Skeletal muscle tissue (tissue), 4 donors: ENCODE results near the gene GSG1L. TPM values are rescaled to one million over a fixed set of nuclear protein-coding genes. Genes with fewer than 3 reads are reported as not detected.

Experiments used
- H3K27ac ChIP-seq: one replicate; pipeline ENCODE4 v1.7.0; 2013; ENCODE audit warnings: mild to moderate bottlenecking, low read depth, low read length, inconsistent platforms
- H3K27me3 ChIP-seq, 3 donors: one replicate each; pipeline ENCODE4 v1.7.0; 2013; ENCODE audit warnings: low read length in 3 of 3; ENCODE audit not compliant: control insufficient read depth in 3 of 3, insufficient read depth in 3 of 3
- H3K36me3 ChIP-seq, 3 donors: one replicate each; pipeline ENCODE4 v1.7.0; 2013; ENCODE audit warnings: low read length in 3 of 3; ENCODE audit not compliant: control insufficient read depth in 3 of 3, insufficient read depth in 3 of 3
- H3K4me1 ChIP-seq, 3 donors: one replicate each; pipeline ENCODE4 v1.7.0; 2013; ENCODE audit warnings: low read length in 3 of 3, mild to moderate bottlenecking in 3 of 3; ENCODE audit not compliant: control insufficient read depth in 3 of 3, insufficient read depth in 3 of 3
- H3K4me3 ChIP-seq, 3 donors: one replicate each; pipeline ENCODE4 v1.7.0; 2013; ENCODE audit warnings: low read length in 3 of 3
- H3K9ac ChIP-seq, 3 donors: one replicate each; pipeline ENCODE4 v1.7.0; 2013; ENCODE audit warnings: low read length in 3 of 3, mild to moderate bottlenecking in 3 of 3, moderate library complexity in 2 of 3, low read depth in 1 of 3
- H3K9me3 ChIP-seq, 3 donors: one replicate each; pipeline ENCODE4 v1.7.0; 2013; ENCODE audit warnings: low read length in 3 of 3; ENCODE audit not compliant: control insufficient read depth in 3 of 3
- total RNA-seq: library from RNA; depleted of rRNA; stranded (reverse); fragments of >200 nt; gene quantifications from one replicate; pipeline ENCODE4 v1.2.3, GENCODE V29; 2014
- donor health status: Osteomylitis.

The GSG1L gene
- total RNA-seq, 1 donor from 2014 or later = 2.1 TPM

- Histone ChIP-seq H3K27ac (no peak overlapping the region), H3K27me3 (peaks cover 0 to 3% (median 3%) of the 10 kb centered on the region in 3 donors)
These were observed 237.2 kb downstream of the GSG1L start for GRCh38 chr16:27826081-27826892.

GRCh38 chr16:27824786-27825185 lies 238.7 kb downstream of the GSG1L start:
- H3K27me3 ChIP-seq = peaks cover 0 to 4% (median 3%) of the 10 kb centered on the region in 3 donors
- H3K27ac ChIP-seq = no peak overlapping the region
- no peaks in the 10 kb centered on the region for H3K4me1 ChIP-seq
- peaks cover 0 to 3% (median under 1%) of the 10 kb centered on the region in 3 donors for H3K9me3 ChIP-seq
- no peaks in the 10 kb centered on the region for H3K36me3 ChIP-seq
- no peak overlapping the region for H3K4me3 ChIP-seq
- no peak overlapping the region for H3K9ac ChIP-seq

More at GRCh38 chr16:27826081-27826892, 237.2 kb downstream of the GSG1L start:
- Histone ChIP-seq H3K9me3 (peaks cover 2 to 3% (median 3%) of the 10 kb centered on the region in 3 donors), H3K36me3 (no peaks in the 10 kb centered on the region), H3K4me1 (no peaks in the 10 kb centered on the region), H3K9ac (no peak overlapping the region), H3K4me3 (no peak overlapping the region)

- H3K9me3 ChIP-seq = no peaks in the 10 kb centered on the region
- no peaks in the 10 kb centered on the region for H3K4me1 ChIP-seq
- no peaks in the 10 kb centered on the region for H3K36me3 ChIP-seq
- H3K27me3 ChIP-seq = peaks cover 0 to 9% (median 3%) of the 10 kb centered on the region in 3 donors
- H3K27ac ChIP-seq = no peak overlapping the region
- H3K4me3 ChIP-seq = no peak overlapping the region
- no peak overlapping the region for H3K9ac ChIP-seq
These were observed 239.5 kb downstream of the GSG1L start for GRCh38 chr16:27824006-27824405.

GRCh38 chr16:27823421-27823820 lies 240.1 kb downstream of the GSG1L start:
- H3K27me3 ChIP-seq = peaks cover 0 to 9% (median 3%) of the 10 kb centered on the region in 3 donors
- H3K9me3 ChIP-seq = no peaks in the 10 kb centered on the region
- H3K4me3 ChIP-seq = no peak overlapping the region
- H3K36me3 ChIP-seq = no peaks in the 10 kb centered on the region
- H3K9ac ChIP-seq = no peak overlapping the region
- no peaks in the 10 kb centered on the region for H3K4me1 ChIP-seq
- no peak overlapping the region for H3K27ac ChIP-seq

- Histone ChIP-seq H3K9me3 (no peaks in the 10 kb centered on the region), H3K36me3 (no peaks in the 10 kb centered on the region), H3K4me1 (no peaks in the 10 kb centered on the region), H3K27me3 (peaks cover 0 to 9% (median 5%) of the 10 kb centered on the region in 3 donors), H3K27ac (no peak overlapping the region), H3K9ac (no peak overlapping the region), H3K4me3 (no peak overlapping the region)
These were observed 240.5 kb downstream of the GSG1L start for GRCh38 chr16:27822996-27823395.

GRCh38 chr16:27822529-27822928 lies 241.0 kb downstream of the GSG1L start:
- H3K9ac ChIP-seq = no peak overlapping the region
- no peaks in the 10 kb centered on the region for H3K4me1 ChIP-seq
- no peak overlapping the region for H3K27ac ChIP-seq
- no peak overlapping the region for H3K4me3 ChIP-seq
- no peaks in the 10 kb centered on the region for H3K9me3 ChIP-seq
- peaks cover 0 to 13% (median 6%) of the 10 kb centered on the region in 3 donors for H3K27me3 ChIP-seq
- H3K36me3 ChIP-seq = no peaks in the 10 kb centered on the region

- Histone ChIP-seq H3K9me3 (no peaks in the 10 kb centered on the region), H3K36me3 (no peaks in the 10 kb centered on the region), H3K27me3 (peaks cover 0 to 13% (median 6%) of the 10 kb centered on the region in 3 donors), H3K4me1 (no peaks in the 10 kb centered on the region), H3K9ac (no peak overlapping the region), H3K4me3 (no peak overlapping the region), H3K27ac (no peak overlapping the region)
These were observed 242.7 kb downstream of the GSG1L start for GRCh38 chr16:27820646-27821345.

- H3K4me1 ChIP-seq = no peaks in the 10 kb centered on the region
- peaks cover 0 to 13% (median 6%) of the 10 kb centered on the region in 3 donors for H3K27me3 ChIP-seq
- no peaks in the 10 kb centered on the region for H3K36me3 ChIP-seq
- H3K4me3 ChIP-seq = no peak overlapping the region
- no peaks in the 10 kb centered on the region for H3K9me3 ChIP-seq
- no peak overlapping the region for H3K9ac ChIP-seq
- H3K27ac ChIP-seq = no peak overlapping the region
These were observed 243.5 kb downstream of the GSG1L start for GRCh38 chr16:27819881-27820610.

- Histone ChIP-seq H3K4me3 (no peak overlapping the region), H3K4me1 (no peaks in the 10 kb centered on the region), H3K27ac (no peak overlapping the region), H3K9ac (no peak overlapping the region), H3K27me3 (peaks cover 0 to 13% (median 6%) of the 10 kb centered on the region in 3 donors), H3K9me3 (no peaks in the 10 kb centered on the region), H3K36me3 (no peaks in the 10 kb centered on the region)
These were observed 244.2 kb downstream of the GSG1L start for GRCh38 chr16:27819356-27819755.
